Gastrocnemius medialis (tissue), 4 donors: ENCODE measurements around the gene ODAD4. TPM values are rescaled to one million over a fixed set of nuclear protein-coding genes. Genes with fewer than 3 reads are reported as not detected.

Source experiments
- ATAC-seq, 2 donors: fragments of 150-250 bp; one replicate each; pipeline ENCODE4 v1.9.1; 2016
- DNase-seq, 2 donors: peaks; one replicate each; pipeline ENCODE4 v3.0.0-alpha.2; 2019
- H3K27ac ChIP-seq, 4 donors: fragments of 200-600 bp; sonication (generic); 1 replicate in 1 of 4; 2 replicates in 3 of 4; pipeline ENCODE4 v1.5.1; 2016 to 2018; ENCODE audit warnings: mild to moderate bottlenecking in 2 of 4, moderate library complexity in 1 of 4
- H3K27me3 ChIP-seq, 3 donors: fragments of 200-600 bp; sonication (generic) in 2 of 3; 1 replicate in 1 of 3; 2 replicates in 2 of 3; pipeline versions ENCODE4 v1.5.1 to v1.6.0; 2016 to 2019; ENCODE audit warnings: mild to moderate bottlenecking in 1 of 3, moderate library complexity in 1 of 3
- H3K36me3 ChIP-seq, 2 donors: fragments of 200-600 bp; sonication (generic) in 1 of 2; one replicate each; pipeline ENCODE4 v1.5.1; 2017 to 2018
- H3K4me1 ChIP-seq, 2 donors: fragments of 200-600 bp; sonication (generic) in 1 of 2; one replicate each; pipeline ENCODE4 v1.5.1; 2016 to 2017; ENCODE audit warnings: mild to moderate bottlenecking in 2 of 2
- H3K4me3 ChIP-seq, 4 donors: fragments of 200-600 bp; sonication (generic) in 3 of 4; 1 replicate in 1 of 4; 2 replicates in 3 of 4; pipeline ENCODE4 v1.5.1; 2016 to 2019; ENCODE audit warnings: mild to moderate bottlenecking in 2 of 4
- H3K9me3 ChIP-seq, 3 donors: fragments of 200-600 bp; sonication (generic) in 2 of 3; 1 replicate in 1 of 3; 2 replicates in 2 of 3; pipeline ENCODE4 v1.5.1; 2016 to 2019
- POLR2A ChIP-seq, 2 donors: fragments of 450-650 bp; IDR thresholded peaks; one replicate each; pipeline ENCODE4 v1.6.1; 2017; ENCODE audit warnings: antibody characterized with exemption in 2 of 2, mild to moderate bottlenecking in 2 of 2, moderate library complexity in 2 of 2
- in situ Hi-C, 4 donors: fragments of 200-750 bp; cut with MboI; loops; one replicate each; pipeline versions ENCODE4 v1.15.0 to v1.8.0; 2017; ENCODE audit warnings: low sequenced_read_pairs in 4 of 4
- intact Hi-C: fragments of 100-400 bp; cut with DNase I; formaldehyde crosslinking; loops from one replicate; pipeline ENCODE4 v1.15.1; 2023; ENCODE audit warnings: low total_unique reads
- total RNA-seq, 4 donors: library from RNA; depleted of rRNA; stranded (reverse); fragments of >200 nt; gene quantifications; one replicate each; pipeline versions ENCODE4 v1.1.0 to v1.2.3, GENCODE V29; 2016
- TF ChIP-seq, protein P1 (sequence below), 5 experiments: fragments of 450-650 bp in 3 of 5; fragments of 200-600 bp in 2 of 5; sonication (generic) in 2 of 5; IDR thresholded peaks in 4 of 5; conservative IDR thresholded peaks in 1 of 5; 1 replicate in 4 of 5; 2 replicates in 1 of 5; pipeline ENCODE4 v1.5.1; 2016 to 2019; ENCODE audit warnings: antibody characterized with exemption in 5 of 5, mild to moderate bottlenecking in 3 of 5, moderate library complexity in 3 of 5

Gene ODAD4
- total RNA-seq, 4 donors from 2014 or later, result 0.13 to 1.3 (median 0.20) TPM; not detected in 1

DNA sequence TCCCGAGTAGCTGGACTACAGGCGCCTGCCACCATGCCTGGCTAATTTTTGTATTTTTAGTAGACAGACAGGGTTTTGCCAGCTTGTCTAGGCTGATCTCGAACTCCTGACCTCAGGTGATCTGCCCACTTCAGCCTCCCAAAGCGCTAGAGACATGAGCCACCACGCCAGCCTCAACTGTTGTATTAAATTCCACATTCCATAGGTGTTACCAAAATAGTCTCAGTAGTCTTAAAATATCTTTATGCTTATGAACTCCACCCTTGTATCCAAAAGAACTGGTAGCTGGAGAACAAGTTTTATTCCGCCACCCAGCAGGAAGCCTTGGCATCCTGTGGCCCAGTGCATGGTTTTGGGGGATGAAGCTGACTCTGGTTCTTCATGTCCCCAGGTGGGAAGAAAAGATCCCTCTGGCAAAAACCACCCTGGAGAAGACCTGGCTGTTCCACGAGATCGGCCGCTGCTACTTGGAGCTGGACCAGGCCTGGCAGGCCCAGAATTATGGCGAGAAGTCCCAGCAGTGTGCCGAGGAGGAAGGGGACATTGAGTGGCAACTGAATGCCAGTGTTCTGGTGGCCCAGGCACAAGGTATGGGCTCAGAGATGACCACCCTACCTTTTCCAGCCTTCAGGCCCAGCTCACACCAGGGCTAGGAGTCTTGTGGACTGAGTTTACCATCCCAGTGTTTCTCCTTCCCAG is 18.5 kb downstream of the ODAD4 start:
- Histone ChIP-seq H3K36me3 (no peaks in the 10 kb centered on the region), H3K9me3 (no peaks in the 10 kb centered on the region), H3K27me3 (no peaks in the 10 kb centered on the region), H3K4me1 (peaks cover 0 to 7% of the 10 kb centered on the region in 2 donors), H3K4me3 (no peak overlapping the region), H3K27ac (peak overlapping the region in 3 of 4 donors; percentile 30 to 57 (median 46))
- peak in 1 of 2 donors; percentile 44 for ATAC-seq
- no peak for DNase-seq
- in situ Hi-C loops, result no loop called here
- intact Hi-C loops, result no loop called here
- TF ChIP-seq POLR2A (IDR thresholded peaks at IDR 0.05), result no peak
- TF ChIP-seq, protein P1, sequence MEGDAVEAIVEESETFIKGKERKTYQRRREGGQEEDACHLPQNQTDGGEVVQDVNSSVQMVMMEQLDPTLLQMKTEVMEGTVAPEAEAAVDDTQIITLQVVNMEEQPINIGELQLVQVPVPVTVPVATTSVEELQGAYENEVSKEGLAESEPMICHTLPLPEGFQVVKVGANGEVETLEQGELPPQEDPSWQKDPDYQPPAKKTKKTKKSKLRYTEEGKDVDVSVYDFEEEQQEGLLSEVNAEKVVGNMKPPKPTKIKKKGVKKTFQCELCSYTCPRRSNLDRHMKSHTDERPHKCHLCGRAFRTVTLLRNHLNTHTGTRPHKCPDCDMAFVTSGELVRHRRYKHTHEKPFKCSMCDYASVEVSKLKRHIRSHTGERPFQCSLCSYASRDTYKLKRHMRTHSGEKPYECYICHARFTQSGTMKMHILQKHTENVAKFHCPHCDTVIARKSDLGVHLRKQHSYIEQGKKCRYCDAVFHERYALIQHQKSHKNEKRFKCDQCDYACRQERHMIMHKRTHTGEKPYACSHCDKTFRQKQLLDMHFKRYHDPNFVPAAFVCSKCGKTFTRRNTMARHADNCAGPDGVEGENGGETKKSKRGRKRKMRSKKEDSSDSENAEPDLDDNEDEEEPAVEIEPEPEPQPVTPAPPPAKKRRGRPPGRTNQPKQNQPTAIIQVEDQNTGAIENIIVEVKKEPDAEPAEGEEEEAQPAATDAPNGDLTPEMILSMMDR (IDR thresholded peaks at IDR 0.05 in 4 of 5, conservative IDR thresholded peaks at IDR 0.05 in 1 of 5), result no peak

DNA sequence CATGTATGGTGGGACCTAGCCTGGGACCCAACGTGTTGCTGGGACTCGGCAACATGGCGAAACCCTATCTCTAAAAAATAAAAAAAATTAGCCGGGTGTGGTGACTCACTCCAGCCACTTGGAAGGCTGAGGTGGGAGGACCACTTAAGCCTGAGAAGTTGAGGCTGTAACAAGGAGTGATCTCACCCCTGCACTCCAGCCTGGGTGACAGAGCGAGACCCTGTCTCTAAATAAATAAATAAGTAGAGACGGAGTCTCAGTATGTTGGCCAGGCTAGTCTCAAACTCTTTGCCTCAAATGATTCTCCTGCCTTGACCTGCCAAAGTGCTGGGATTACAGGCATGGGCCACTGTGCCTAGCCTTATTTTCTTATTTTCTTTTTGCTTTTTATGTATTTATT is 26.1 kb downstream of the ODAD4 start:
- Histone ChIP-seq H3K4me3 (no peak overlapping the region), H3K9me3 (no peaks in the 10 kb centered on the region), H3K36me3 (no peaks in the 10 kb centered on the region), H3K27me3 (no peaks in the 10 kb centered on the region), H3K27ac (no peak overlapping the region), H3K4me1 (no peaks in the 10 kb centered on the region)
- no peak for ATAC-seq
- TF ChIP-seq POLR2A (IDR thresholded peaks at IDR 0.05), result no peak
- TF ChIP-seq, protein P1 (IDR thresholded peaks at IDR 0.05 in 4 of 5, conservative IDR thresholded peaks at IDR 0.05 in 1 of 5), result no peak
- in situ Hi-C loops, result no loop called here
- no peak for DNase-seq
- intact Hi-C loops, result no loop called here

DNA sequence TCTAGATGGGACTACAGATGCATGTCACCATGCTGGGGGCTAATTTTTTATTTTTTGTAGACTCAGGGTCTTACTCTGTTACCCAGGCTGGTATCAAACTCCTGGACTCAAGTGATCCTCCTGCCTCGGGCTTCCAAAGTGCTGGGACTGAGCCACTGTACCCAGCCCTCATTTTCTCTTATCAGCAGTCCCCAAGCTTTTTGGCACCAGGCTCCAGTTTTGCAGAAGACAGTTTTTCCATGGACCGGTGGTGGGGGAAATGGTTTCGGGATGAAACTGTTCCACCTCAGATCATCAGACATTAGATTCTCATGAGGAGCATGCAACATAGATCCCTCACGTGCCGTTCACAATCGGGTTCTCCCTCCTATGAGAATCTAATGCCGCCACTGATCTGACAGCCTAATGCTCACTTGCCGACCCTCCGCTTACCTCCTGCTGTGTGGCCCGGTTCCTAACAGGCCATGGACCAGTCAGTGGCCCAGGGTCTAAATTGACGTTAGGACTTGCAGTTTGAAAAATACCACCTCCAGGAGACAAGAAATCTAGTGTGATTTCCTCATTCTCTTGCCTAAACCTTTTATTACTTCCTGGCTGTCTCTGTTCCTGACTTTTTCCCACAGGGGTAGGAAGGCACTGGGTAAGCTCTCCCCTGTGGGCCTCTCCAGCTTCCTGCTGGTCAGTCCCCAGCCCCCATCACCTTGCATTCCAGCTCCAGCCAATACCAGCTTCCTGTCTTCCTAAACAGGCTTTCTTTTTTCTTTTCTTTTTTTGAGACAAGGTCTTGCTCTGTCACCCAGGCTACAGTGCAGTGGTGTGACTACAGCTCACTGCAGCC is 26.8 kb downstream of the ODAD4 start:
- no peak overlapping the region for H3K4me3 ChIP-seq
- in situ Hi-C loops, result no loop called here
- DNase-seq, result no peak
- H3K9me3 ChIP-seq, result no peaks in the 10 kb centered on the region
- no peak for ATAC-seq
- peaks cover 0 to under 1% of the 10 kb centered on the region in 2 donors for H3K4me1 ChIP-seq
- no peak overlapping the region for H3K27ac ChIP-seq
- no peaks in the 10 kb centered on the region for H3K36me3 ChIP-seq
- TF ChIP-seq POLR2A (IDR thresholded peaks at IDR 0.05), result no peak
- TF ChIP-seq, protein P1 (IDR thresholded peaks at IDR 0.05 in 4 of 5, conservative IDR thresholded peaks at IDR 0.05 in 1 of 5), result no peak
- H3K27me3 ChIP-seq, result no peaks in the 10 kb centered on the region
- intact Hi-C loops, result no loop called here

DNA sequence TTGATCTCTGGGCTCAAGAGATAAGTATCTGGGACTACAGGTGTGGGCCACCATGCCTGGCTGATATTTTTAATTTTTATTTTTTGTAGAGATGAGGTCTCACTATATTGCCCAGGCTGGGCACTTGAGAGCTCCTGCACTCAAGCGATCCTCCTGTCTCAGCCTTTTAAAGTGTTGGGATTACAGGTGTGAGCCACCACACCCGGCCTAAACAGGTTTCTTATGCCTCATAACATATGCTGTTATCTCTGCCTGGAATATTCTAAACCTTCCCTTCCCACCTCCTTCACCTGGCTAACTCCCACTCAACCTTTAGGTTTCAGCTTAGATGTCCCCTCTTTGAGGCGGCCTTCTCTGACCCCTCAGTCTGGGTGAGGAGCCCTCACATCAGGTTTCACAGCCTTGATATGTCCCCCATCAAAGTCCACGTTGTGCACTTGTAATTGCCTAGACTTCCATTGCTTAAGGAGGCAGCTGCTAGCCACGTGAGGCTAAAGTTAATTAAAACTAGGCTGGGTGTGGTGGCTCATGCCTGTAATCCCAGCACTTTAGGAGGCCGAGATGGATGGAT is 27.5 kb downstream of the ODAD4 start:
- H3K27me3 ChIP-seq, result no peaks in the 10 kb centered on the region
- no peak for DNase-seq
- ATAC-seq, result no peak
- TF ChIP-seq, protein P1 (IDR thresholded peaks at IDR 0.05 in 4 of 5, conservative IDR thresholded peaks at IDR 0.05 in 1 of 5), result no peak
- no peak for TF ChIP-seq POLR2A (IDR thresholded peaks at IDR 0.05)
- intact Hi-C loops, result no loop called here
- in situ Hi-C loops, result no loop called here
- H3K4me3 ChIP-seq, result no peak overlapping the region
- no peak overlapping the region for H3K27ac ChIP-seq
- H3K36me3 ChIP-seq, result no peaks in the 10 kb centered on the region
- peaks cover 5 to 7% of the 10 kb centered on the region in 2 donors for H3K4me1 ChIP-seq
- no peaks in the 10 kb centered on the region for H3K9me3 ChIP-seq
